ENCODE data around the gene RBM19. TPM values are rescaled to one million over a fixed set of nuclear protein-coding genes. Genes with fewer than 3 reads are reported as not detected.

Gene RBM19
- total and polyA plus RNA-seq, 2 of the 4 experiments (the other 2 are of a cell fraction): 18.7 to 19.2 TPM

GRCh38 chr12:113776536-113776935 is 189.6 kb downstream of the RBM19 start:
- H3K9me3 ChIP-seq (ENCODE audit: control insufficient read depth, insufficient read depth, low read length): no peaks in the 10 kb centered on the region
- no peak overlapping the region for H3K9ac ChIP-seq (ENCODE audit: low read depth, low read length)
- no peaks in the 10 kb centered on the region for H3K4me1 ChIP-seq (ENCODE audit: control insufficient read depth, insufficient read depth, low read length)
- H3K4me3 ChIP-seq (ENCODE audit: insufficient read depth, low read depth, low read length): no peak overlapping the region
- no peak for DNase-seq
- CTCF ChIA-PET: no interaction called here
- no TSS peak for BruUV-seq (replicated peaks)
- H4K91ac ChIP-seq (ENCODE audit: insufficient read depth, low read depth, low read length): no peak overlapping the region
- dilution Hi-C loops (cut with HindIII; ENCODE audit: low sequenced_read_pairs, unreplicated experiment): no loop called here
- no peak overlapping the region for H3K4me2 ChIP-seq (ENCODE audit: low read depth, low read length)
- no peak overlapping the region for H3K27ac ChIP-seq (ENCODE audit: insufficient read depth, low read length)
- no peaks in the 10 kb centered on the region for H3K79me1 ChIP-seq (ENCODE audit: low read depth in 1 of 2, low read length in 2 of 2)
- no peak overlapping the region for H3K18ac ChIP-seq (ENCODE audit: low read depth, low read length)
- H3K9me1 ChIP-seq (ENCODE audit: insufficient read depth, low read length): 0 out of 2 replicates have a peak, but pooled peaks cover 3% of the 10 kb centered on the region
- H2BK15ac ChIP-seq (ENCODE audit: low read depth, low read length): no peak overlapping the region
- ATAC-seq (ENCODE audit: low read depth): no peak
- TF ChIP-seq MXI1 (IDR thresholded peaks at IDR 0.05; ENCODE audit: borderline replicate concordance, low read depth, low read length) (no peak), RFX5 (IDR thresholded peaks at IDR 0.05; ENCODE audit: low read depth, low read length) (no peak), NFE2L2 (IDR thresholded peaks at IDR 0.05; ENCODE audit: low read depth, low read length) (no peak), CEBPB (IDR thresholded peaks at IDR 0.05; ENCODE audit: low read depth, low read length) (no peak), POLR2A (IDR thresholded peaks at IDR 0.05; ENCODE audit: low read depth, low read length) (no peak), CHD1 (IDR thresholded peaks at IDR 0.05; ENCODE audit: low read depth, low read length) (no peak), SMC3 (IDR thresholded peaks at IDR 0.05; ENCODE audit: low read depth, low read length) (no peak), RAD21 (IDR thresholded peaks at IDR 0.05; ENCODE audit: low read length) (no peak), FOS (IDR thresholded peaks at IDR 0.05; ENCODE audit: low read depth, low read length) (no peak), MAFK (IDR thresholded peaks at IDR 0.05; ENCODE audit: low read depth, low read length) (no peak), MAZ (IDR thresholded peaks at IDR 0.05; ENCODE audit: borderline replicate concordance, low read depth, low read length) (no peak), BHLHE40 (IDR thresholded peaks at IDR 0.05; ENCODE audit: low read depth, low read length) (no peak), RCOR1 (IDR thresholded peaks at IDR 0.05; ENCODE audit: insufficient replicate concordance, low read length) (no peak)
- TF ChIP-seq, protein P1, sequence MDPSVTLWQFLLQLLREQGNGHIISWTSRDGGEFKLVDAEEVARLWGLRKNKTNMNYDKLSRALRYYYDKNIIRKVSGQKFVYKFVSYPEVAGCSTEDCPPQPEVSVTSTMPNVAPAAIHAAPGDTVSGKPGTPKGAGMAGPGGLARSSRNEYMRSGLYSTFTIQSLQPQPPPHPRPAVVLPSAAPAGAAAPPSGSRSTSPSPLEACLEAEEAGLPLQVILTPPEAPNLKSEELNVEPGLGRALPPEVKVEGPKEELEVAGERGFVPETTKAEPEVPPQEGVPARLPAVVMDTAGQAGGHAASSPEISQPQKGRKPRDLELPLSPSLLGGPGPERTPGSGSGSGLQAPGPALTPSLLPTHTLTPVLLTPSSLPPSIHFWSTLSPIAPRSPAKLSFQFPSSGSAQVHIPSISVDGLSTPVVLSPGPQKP (IDR thresholded peaks at IDR 0.05; ENCODE audit: borderline replicate concordance, low read depth, low read length): no peak
- TF ChIP-seq, protein P2, sequence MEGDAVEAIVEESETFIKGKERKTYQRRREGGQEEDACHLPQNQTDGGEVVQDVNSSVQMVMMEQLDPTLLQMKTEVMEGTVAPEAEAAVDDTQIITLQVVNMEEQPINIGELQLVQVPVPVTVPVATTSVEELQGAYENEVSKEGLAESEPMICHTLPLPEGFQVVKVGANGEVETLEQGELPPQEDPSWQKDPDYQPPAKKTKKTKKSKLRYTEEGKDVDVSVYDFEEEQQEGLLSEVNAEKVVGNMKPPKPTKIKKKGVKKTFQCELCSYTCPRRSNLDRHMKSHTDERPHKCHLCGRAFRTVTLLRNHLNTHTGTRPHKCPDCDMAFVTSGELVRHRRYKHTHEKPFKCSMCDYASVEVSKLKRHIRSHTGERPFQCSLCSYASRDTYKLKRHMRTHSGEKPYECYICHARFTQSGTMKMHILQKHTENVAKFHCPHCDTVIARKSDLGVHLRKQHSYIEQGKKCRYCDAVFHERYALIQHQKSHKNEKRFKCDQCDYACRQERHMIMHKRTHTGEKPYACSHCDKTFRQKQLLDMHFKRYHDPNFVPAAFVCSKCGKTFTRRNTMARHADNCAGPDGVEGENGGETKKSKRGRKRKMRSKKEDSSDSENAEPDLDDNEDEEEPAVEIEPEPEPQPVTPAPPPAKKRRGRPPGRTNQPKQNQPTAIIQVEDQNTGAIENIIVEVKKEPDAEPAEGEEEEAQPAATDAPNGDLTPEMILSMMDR (conservative IDR thresholded peaks at IDR 0.05; ENCODE audit: low read depth, low read length): no peak
- TF ChIP-seq, protein P3, sequence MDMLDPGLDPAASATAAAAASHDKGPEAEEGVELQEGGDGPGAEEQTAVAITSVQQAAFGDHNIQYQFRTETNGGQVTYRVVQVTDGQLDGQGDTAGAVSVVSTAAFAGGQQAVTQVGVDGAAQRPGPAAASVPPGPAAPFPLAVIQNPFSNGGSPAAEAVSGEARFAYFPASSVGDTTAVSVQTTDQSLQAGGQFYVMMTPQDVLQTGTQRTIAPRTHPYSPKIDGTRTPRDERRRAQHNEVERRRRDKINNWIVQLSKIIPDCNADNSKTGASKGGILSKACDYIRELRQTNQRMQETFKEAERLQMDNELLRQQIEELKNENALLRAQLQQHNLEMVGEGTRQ (IDR thresholded peaks at IDR 0.05; ENCODE audit: low read depth, low read length): no peak
- H3K14ac ChIP-seq (replicated peaks; ENCODE audit: low read depth, low read length): no peak overlapping the region
- H2BK5ac ChIP-seq (ENCODE audit: low read depth, low read length, poor library complexity, severe bottlenecking): no peak overlapping the region
- H4K8ac ChIP-seq (ENCODE audit: low read depth in 2 of 2, low read length in 2 of 2): no peak overlapping the region
- H3K23ac ChIP-seq (ENCODE audit: low read depth, low read length): no peak overlapping the region
- H3K56ac ChIP-seq (ENCODE audit: extremely low read depth, insufficient read depth, low read length): no peak overlapping the region
- intact Hi-C loops (cut with micrococcal nuclease): no loop called here
- WGBS, 2 experiments (ENCODE audit: extremely low coverage in 2 of 2, insufficient read length in 1 of 2): no CpG with 5 or more reads among the region's 7 CpGs
- H3K4ac ChIP-seq (ENCODE audit: low read depth, low read length): no peak overlapping the region
- H4K5ac ChIP-seq (ENCODE audit: low read depth, low read length): no peak overlapping the region
- H3K27me3 ChIP-seq (ENCODE audit: control insufficient read depth, insufficient read depth, low read length): peaks cover 13% of the 10 kb centered on the region
- no peaks in the 10 kb centered on the region for H4K20me1 ChIP-seq (ENCODE audit: insufficient read depth, low read length)
- H2AK9ac ChIP-seq (replicated peaks; ENCODE audit: low read depth, low read length, poor library complexity): no peak overlapping the region
- H2BK120ac ChIP-seq (ENCODE audit: low read depth, low read length): no peak overlapping the region
- no peak overlapping the region for H2AFZ ChIP-seq (replicated peaks; ENCODE audit: low read length, poor library complexity)
- H2BK20ac ChIP-seq (ENCODE audit: low read depth, low read length): no peak overlapping the region
- H2AK5ac ChIP-seq (ENCODE audit: low read depth, low read length): no peak overlapping the region
- no peaks in the 10 kb centered on the region for H3K36me3 ChIP-seq (ENCODE audit: control insufficient read depth, insufficient read depth, low read length)
- in situ Hi-C loops (cut with MboI; ENCODE audit: low sequenced_read_pairs): no loop called here
- POLR2A ChIA-PET (ENCODE audit: unreplicated experiment): no interaction called here
